Keratinocyte (primary cell): ENCODE measurements around the gene SLC7A1. TPM values are rescaled to one million over a fixed set of nuclear protein-coding genes. Genes with fewer than 3 reads are reported as not detected.

ENCODE experiments used
- DNase-seq: peaks from one replicate; pipeline ENCODE4 v3.0.0-alpha.2; 2011; ENCODE audit warnings: low read depth, missing footprints, low spot score
- FAIRE-seq: peaks from 2 replicates; lab custom pipeline; 2011; peaks lifted over from hg19 to GRCh38; lab: Jason Lieb, UNC
- H2AFZ ChIP-seq: 2 replicates; pipeline ENCODE4 v1.6.0; 2012; ENCODE audit warnings: low read length, control low read depth, inconsistent platforms; ENCODE audit not compliant: control insufficient read depth
- H3K27ac ChIP-seq: 2 replicates; pipeline ENCODE4 v1.5.1; 2011; ENCODE audit warnings: low read length; ENCODE audit not compliant: control insufficient read depth, insufficient read depth
- H3K27me3 ChIP-seq: 3 replicates; pipeline ENCODE4 v1.6.0; 2011; ENCODE audit warnings: low read length; ENCODE audit not compliant: control insufficient read depth, insufficient read depth; ENCODE audit errors: extremely low read depth
- H3K36me3 ChIP-seq, 2 experiments: 2 replicates in 1 of 2; 3 replicates in 1 of 2; pipeline ENCODE4 v1.5.1; 2011; ENCODE audit warnings: low read length in 2 of 2, mild to moderate bottlenecking in 1 of 2; ENCODE audit not compliant: control insufficient read depth in 2 of 2, insufficient read depth in 2 of 2; ENCODE audit errors: extremely low read depth in 1 of 2
- H3K4me1 ChIP-seq: 3 replicates; pipeline ENCODE4 v1.5.1; 2011; ENCODE audit warnings: low read length; ENCODE audit not compliant: control insufficient read depth, insufficient read depth; ENCODE audit errors: extremely low read depth
- H3K4me2 ChIP-seq: 3 replicates; pipeline ENCODE4 v1.6.0; 2011; ENCODE audit warnings: low read depth, low read length; ENCODE audit not compliant: control insufficient read depth, insufficient read depth; ENCODE audit errors: extremely low read depth
- H3K4me3 ChIP-seq, 3 experiments: fragments of 200-600 bp in 1 of 3; sonication (generic) in 1 of 3; 2 replicates in 2 of 3; 3 replicates in 1 of 3; pipeline ENCODE4 v1.5.1; 2011 to 2016; ENCODE audit warnings: low read length in 3 of 3, mild to moderate bottlenecking in 3 of 3, control low read depth in 2 of 3, inconsistent platforms in 1 of 3, low read depth in 1 of 3, mixed read lengths in 1 of 3, mixed run types in 1 of 3, moderate library complexity in 1 of 3; ENCODE audit not compliant: control insufficient read depth in 2 of 3, insufficient read depth in 2 of 3; ENCODE audit errors: extremely low read depth in 1 of 3
- H3K79me2 ChIP-seq: 2 replicates; pipeline ENCODE4 v1.6.0; 2012; ENCODE audit warnings: low read length; ENCODE audit not compliant: control insufficient read depth, insufficient read depth
- H3K9ac ChIP-seq: 3 replicates; pipeline ENCODE4 v1.6.0; 2011; ENCODE audit warnings: low read length; ENCODE audit not compliant: control insufficient read depth, insufficient read depth; ENCODE audit errors: extremely low read depth
- H3K9me1 ChIP-seq: 3 replicates; pipeline ENCODE4 v1.6.0; 2011; ENCODE audit warnings: low read length; ENCODE audit not compliant: control insufficient read depth, insufficient read depth; ENCODE audit errors: extremely low read depth
- H3K9me3 ChIP-seq: 2 replicates; pipeline ENCODE4 v1.5.1; 2012; ENCODE audit warnings: low read depth, low read length; ENCODE audit not compliant: control insufficient read depth
- H4K20me1 ChIP-seq: 3 replicates; pipeline ENCODE4 v1.6.0; 2011; ENCODE audit warnings: low read length; ENCODE audit not compliant: control insufficient read depth, insufficient read depth; ENCODE audit errors: extremely low read depth
- EZH2 ChIP-seq: IDR thresholded peaks from one replicate; pipeline ENCODE4 v1.6.1; 2012; ENCODE audit warnings: inconsistent platforms, mild to moderate bottlenecking, low read length, moderate library complexity
- dilution Hi-C: fragments of 300-500 bp; cut with MboI; formaldehyde crosslinking; loops from one replicate; pipeline ENCODE4 v1.7.0; 2020; ENCODE audit warnings: low sequenced_read_pairs; ENCODE audit not compliant: extremely low pct_ligation_motif_present
- polyA plus RNA-seq, 5 experiments: library from polyadenylated mRNA; depleted of rRNA in 3 of 5; stranded (reverse) in 3 of 5; stranded (forward) in 1 of 5; unstranded in 1 of 5; fragments of >200 nt; gene quantifications; 1 replicate in 1 of 5; 2 replicates in 3 of 5; 3 replicates in 1 of 5; pipeline versions ENCODE4 v1.2.1 to v1.2.3, GENCODE V29; 2011 to 2012; ENCODE audit warnings: missing spikeins in 2 of 5, low read depth in 1 of 5, low replicate concordance in 1 of 5
- TF ChIP-seq, protein P1 (sequence below), 3 experiments: IDR thresholded peaks in 1 of 3; conservative IDR thresholded peaks in 1 of 3; optimal IDR thresholded peaks in 1 of 3; 2 replicates in 2 of 3; 3 replicates in 1 of 3; pipeline versions ENCODE3 to v1.5.1; 2011; ENCODE audit warnings: low read length in 3 of 3, mild to moderate bottlenecking in 3 of 3, moderate library complexity in 2 of 3, control low read depth in 1 of 3, inconsistent platforms in 1 of 3; ENCODE audit not compliant: insufficient read depth in 2 of 3; ENCODE audit errors: extremely low read depth in 1 of 3

Gene SLC7A1
- polyA plus RNA-seq, 1 donor (not counting 4 experiments of a cell fraction or from before 2014, with no cell fraction given): 41.5 TPM

DNA sequence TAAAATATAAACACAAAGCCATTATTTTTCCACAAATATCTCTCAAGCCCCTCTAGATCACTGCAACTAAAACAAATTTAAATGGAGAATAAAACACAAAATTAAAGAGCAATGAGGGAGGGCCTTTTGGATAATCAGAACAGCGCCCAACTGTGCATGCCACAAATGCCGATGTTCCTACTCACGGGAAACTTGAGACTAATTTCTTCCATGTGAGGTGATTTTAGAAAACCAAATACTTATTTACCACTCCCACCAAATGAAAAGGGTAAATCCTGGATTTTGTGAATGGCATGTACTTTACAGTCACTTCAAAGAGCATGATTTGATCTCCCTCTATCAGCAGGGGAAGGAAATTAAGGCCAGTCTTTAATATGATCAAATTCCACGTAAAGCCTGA is 74.8 kb downstream of the SLC7A1 start:
- Histone ChIP-seq H3K4me3 (no peak overlapping the region), H3K9me3 (no peaks in the 10 kb centered on the region), H3K4me2 (no peak overlapping the region), H3K36me3 (peaks cover 76 to 88% of the 10 kb centered on the region in 2 experiments), H2AFZ (no peak overlapping the region), H3K27ac (no peak overlapping the region), H4K20me1 (peaks cover 13% of the 10 kb centered on the region), H3K27me3 (no peaks in the 10 kb centered on the region), H3K9me1 (no peaks in the 10 kb centered on the region), H3K9ac (no peak overlapping the region), H3K79me2 (peaks cover 35% of the 10 kb centered on the region), H3K4me1 (no peaks in the 10 kb centered on the region)
- dilution Hi-C loops: no loop called here
- no peak for FAIRE-seq
- no peak for DNase-seq
- TF ChIP-seq, protein P1, sequence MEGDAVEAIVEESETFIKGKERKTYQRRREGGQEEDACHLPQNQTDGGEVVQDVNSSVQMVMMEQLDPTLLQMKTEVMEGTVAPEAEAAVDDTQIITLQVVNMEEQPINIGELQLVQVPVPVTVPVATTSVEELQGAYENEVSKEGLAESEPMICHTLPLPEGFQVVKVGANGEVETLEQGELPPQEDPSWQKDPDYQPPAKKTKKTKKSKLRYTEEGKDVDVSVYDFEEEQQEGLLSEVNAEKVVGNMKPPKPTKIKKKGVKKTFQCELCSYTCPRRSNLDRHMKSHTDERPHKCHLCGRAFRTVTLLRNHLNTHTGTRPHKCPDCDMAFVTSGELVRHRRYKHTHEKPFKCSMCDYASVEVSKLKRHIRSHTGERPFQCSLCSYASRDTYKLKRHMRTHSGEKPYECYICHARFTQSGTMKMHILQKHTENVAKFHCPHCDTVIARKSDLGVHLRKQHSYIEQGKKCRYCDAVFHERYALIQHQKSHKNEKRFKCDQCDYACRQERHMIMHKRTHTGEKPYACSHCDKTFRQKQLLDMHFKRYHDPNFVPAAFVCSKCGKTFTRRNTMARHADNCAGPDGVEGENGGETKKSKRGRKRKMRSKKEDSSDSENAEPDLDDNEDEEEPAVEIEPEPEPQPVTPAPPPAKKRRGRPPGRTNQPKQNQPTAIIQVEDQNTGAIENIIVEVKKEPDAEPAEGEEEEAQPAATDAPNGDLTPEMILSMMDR (optimal IDR thresholded peaks at IDR 0.05 in 1 of 3, IDR thresholded peaks at IDR 0.05 in 1 of 3, conservative IDR thresholded peaks at IDR 0.05 in 1 of 3; ENCODE audit: extremely low read depth in 1 of 3, insufficient read depth in 2 of 3, low read length in 3 of 3): no peak
- TF ChIP-seq EZH2: no peak

DNA sequence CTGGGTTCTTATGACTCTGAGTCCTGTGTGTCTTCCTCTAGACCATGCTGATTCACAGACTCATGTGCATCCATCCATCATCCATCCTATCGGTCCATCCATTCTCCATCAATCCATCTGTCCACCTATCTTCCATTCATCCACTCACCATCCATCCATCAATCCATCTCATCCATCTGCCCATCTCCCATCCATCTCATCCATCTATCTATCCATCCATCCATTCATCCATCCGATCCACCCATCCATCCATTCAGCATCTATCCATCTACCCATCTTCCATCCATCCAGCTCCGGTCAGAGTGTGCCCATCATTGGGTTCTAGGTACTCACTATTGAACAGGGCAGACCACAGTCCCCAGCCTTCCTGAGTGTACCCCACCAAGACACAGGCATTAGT is 75.6 kb downstream of the SLC7A1 start:
- Histone ChIP-seq H3K4me3 (no peak overlapping the region), H3K27me3 (no peaks in the 10 kb centered on the region), H3K4me2 (no peak overlapping the region), H3K79me2 (peaks cover 28% of the 10 kb centered on the region), H3K9me3 (no peaks in the 10 kb centered on the region), H3K36me3 (peaks cover 78 to 89% of the 10 kb centered on the region in 2 experiments), H3K9ac (no peak overlapping the region), H2AFZ (no peak overlapping the region), H4K20me1 (peaks cover 13% of the 10 kb centered on the region), H3K9me1 (no peaks in the 10 kb centered on the region), H3K4me1 (no peaks in the 10 kb centered on the region), H3K27ac (no peak overlapping the region)
- FAIRE-seq (no peak), DNase-seq (no peak)
- dilution Hi-C loops: no loop called here
- TF ChIP-seq, protein P1 (optimal IDR thresholded peaks at IDR 0.05 in 1 of 3, IDR thresholded peaks at IDR 0.05 in 1 of 3, conservative IDR thresholded peaks at IDR 0.05 in 1 of 3; ENCODE audit: extremely low read depth in 1 of 3, insufficient read depth in 2 of 3, low read length in 3 of 3): no peak
